Measurements from ENCODE around the gene WDR89. TPM values are rescaled to one million over a fixed set of nuclear protein-coding genes. Genes with fewer than 3 reads are reported as not detected.
"Not testable (repeated sequence)": the region's sequence is repeated elsewhere in the genome, so short reads cannot be mapped to it uniquely, and the experiment has no call there.

The WDR89 gene
- total and polyA plus RNA-seq, 12 donors = 3.6 to 6.9 (median 6.1) TPM

GRCh38 chr14:63633801-63634200 is 7.9 kb downstream of the WDR89 start:
- no peak for DNase-seq
- Histone ChIP-seq H3K36me3 (peaks cover 0 to 7% (median 0%) of the 10 kb centered on the region in 9 donors), H3K27me3 (no peaks in the 10 kb centered on the region), H3K4me1 (peaks cover 0 to 4% (median 0%) of the 10 kb centered on the region in 9 donors), H3K9me3 (peaks cover 0 to 29% (median 18%) of the 10 kb centered on the region in 11 donors), H3K4me3 (no peak overlapping the region), H3K27ac (no peak overlapping the region)
- 86 to 88% methylated on average over 7 of the region's 7 CpGs for WGBS, 2 donors
- peak in 1 of 9 donors; percentile 6 for TF ChIP-seq CTCF (IDR thresholded peaks at IDR 0.05)
- no peak for ATAC-seq
- intact Hi-C loops (cut with DNase I) = loop anchor here in 4 of 10 donors (10.0 kb wide), 4 partner anchors 89 to 249 kb away; partner anchors contain the start of gene PPP2R5E (in 1 of the 4)

- ATAC-seq (no peak), DNase-seq (no peak)
- Histone ChIP-seq H3K4me3 (no peak overlapping the region), H3K36me3 (peaks cover 0 to 12% (median 0%) of the 10 kb centered on the region in 9 donors), H3K9me3 (peaks cover 0 to 29% (median 18%) of the 10 kb centered on the region in 11 donors), H3K27me3 (no peaks in the 10 kb centered on the region), H3K27ac (no peak overlapping the region), H3K4me1 (no peaks in the 10 kb centered on the region)
- intact Hi-C loops (cut with DNase I) = loop anchor here in 4 of 10 donors (10.0 kb wide), 4 partner anchors 88 to 248 kb away; partner anchors contain the start of gene PPP2R5E (in 1 of the 4)
- TF ChIP-seq CTCF (IDR thresholded peaks at IDR 0.05) = peak in 7 of 9 donors; percentile 30 to 57 (median 45)
Observed at GRCh38 chr14:63632932-63633514, 8.6 kb downstream of the WDR89 start.

GRCh38 chr14:63624701-63625100 is 17.0 kb downstream of the WDR89 start:
- intact Hi-C loops (cut with DNase I) = no loop called here
- ATAC-seq (no peak), DNase-seq (no peak)
- Histone ChIP-seq H3K36me3 (peaks cover 0 to 52% (median 0%) of the 10 kb centered on the region in 9 donors), H3K4me1 (no peaks in the 10 kb centered on the region), H3K27ac (no peak overlapping the region), H3K27me3 (no peaks in the 10 kb centered on the region), H3K4me3 (no peak overlapping the region), H3K9me3 (no peaks in the 10 kb centered on the region)
- 92 to 93% methylated on average over 4 of the region's 4 CpGs for WGBS, 2 donors
- no peak for TF ChIP-seq CTCF (IDR thresholded peaks at IDR 0.05)

- Histone ChIP-seq H3K4me1 (no peaks in the 10 kb centered on the region), H3K27me3 (no peaks in the 10 kb centered on the region), H3K9me3 (no peaks in the 10 kb centered on the region), H3K4me3 (no peak overlapping the region), H3K36me3 (peaks cover 0 to 51% (median 0%) of the 10 kb centered on the region in 9 donors), H3K27ac (no peak overlapping the region)
- intact Hi-C loops (cut with DNase I) = no loop called here
- TF ChIP-seq CTCF (IDR thresholded peaks at IDR 0.05) = no peak
- ATAC-seq (no peak), DNase-seq (no peak)
- WGBS, 2 donors = 96% methylated on average over 4 of the region's 4 CpGs
Observed at GRCh38 chr14:63624203-63624602, 17.5 kb downstream of the WDR89 start.

GRCh38 chr14:63621975-63622374 is 19.7 kb downstream of the WDR89 start:
- H3K27me3 ChIP-seq; DNase-seq; H3K4me1 ChIP-seq; H3K9me3 ChIP-seq; ATAC-seq; H3K4me3 ChIP-seq; H3K27ac ChIP-seq; intact Hi-C loops (cut with DNase I): not testable (repeated sequence)
- WGBS, 2 donors = 95 to 96% methylated on average over 7 of the region's 7 CpGs
- peaks cover 0 to 47% (median 0%) of the 10 kb centered on the region in 9 donors for H3K36me3 ChIP-seq

Data from heart right ventricle (tissue), 16 donors.